WTC11 (cell line): ENCODE data around the gene DIABLO. TPM values are rescaled to one million over a fixed set of nuclear protein-coding genes. Genes with fewer than 3 reads are reported as not detected.

Source experiments
- ATAC-seq: fragments of 200-7000 bp; cut with Tn5 transposase; 2 replicates; pipeline ENCODE4 v1.10.0; 2021; ENCODE audit warnings: mild to moderate bottlenecking, moderate library complexity
- CTCF ChIA-PET: fragments of 300-600 bp; sonication (Branson Sonifier 250); formaldehyde crosslinking; loops from one replicate; lab custom pipeline; 2021; ENCODE audit warnings: antibody characterized with exemption; lab: Charles Lee
- POLR2A ChIA-PET: fragments of 350-600 bp; sonication (Branson Sonifier 250); formaldehyde crosslinking; loops from one replicate; lab custom pipeline; 2021; ENCODE audit warnings: antibody characterized with exemption; lab: Charles Lee
- DNase-seq: peaks from one replicate; pipeline ENCODE4 v3.0.0; 2021; ENCODE audit warnings: low spot score
- H3K27ac Mint-ChIP-seq: 2 replicates; pipeline ENCODE4 v1.8.0; 2021; ENCODE audit warnings: mixed read lengths
- H3K27me3 Mint-ChIP-seq: 2 replicates; pipeline ENCODE4 v1.8.0; 2021; ENCODE audit warnings: low read depth, mild to moderate bottlenecking, moderate library complexity, mixed read lengths
- H3K36me3 Mint-ChIP-seq: 2 replicates; pipeline ENCODE4 v1.8.0; 2021; ENCODE audit warnings: mixed read lengths
- H3K4me1 Mint-ChIP-seq: 2 replicates; pipeline ENCODE4 v1.8.0; 2022; ENCODE audit warnings: mixed read lengths
- H3K4me3 Mint-ChIP-seq: 2 replicates; pipeline ENCODE4 v1.8.0; 2021; ENCODE audit warnings: mild to moderate bottlenecking, moderate library complexity, mixed read lengths
- H3K9me3 Mint-ChIP-seq: 2 replicates; pipeline ENCODE4 v1.8.0; 2021; ENCODE audit warnings: mixed read lengths
- AFF4 ChIP-seq: sonication (generic); formaldehyde crosslinking; IDR thresholded peaks from 2 replicates; pipeline ENCODE4 v1.8.1; 2023; ENCODE audit warnings: mild to moderate bottlenecking, missing genetic modification reagents, borderline replicate concordance
- ATF2 ChIP-seq: sonication (generic); formaldehyde crosslinking; IDR thresholded peaks from 2 replicates; pipeline ENCODE4 v1.8.1; 2022; ENCODE audit warnings: low read depth, missing genetic modification reagents, borderline replicate concordance
- CREB1 ChIP-seq: sonication (generic); formaldehyde crosslinking; IDR thresholded peaks from 2 replicates; pipeline ENCODE4 v1.8.0; 2023; ENCODE audit warnings: mild to moderate bottlenecking, missing genetic modification reagents
- KAT7 ChIP-seq: sonication (generic); formaldehyde crosslinking; IDR thresholded peaks from 2 replicates; pipeline ENCODE4 v1.8.1; 2023; ENCODE audit warnings: missing genetic modification reagents, mild to moderate bottlenecking, borderline replicate concordance
- MYBL2 ChIP-seq: sonication (generic); formaldehyde crosslinking; IDR thresholded peaks from 2 replicates; pipeline ENCODE4 v1.8.1; 2023; ENCODE audit warnings: mild to moderate bottlenecking, moderate library complexity, missing genetic modification reagents
- OVOL2 ChIP-seq: fragments of 250-450 bp; sonication (Bioruptor Pico); IDR thresholded peaks from 2 replicates; pipeline ENCODE4 v1.9.0; 2021; ENCODE audit warnings: mild to moderate bottlenecking, borderline replicate concordance
- PRRX2 ChIP-seq: fragments of 250-450 bp; sonication (Bioruptor Pico); IDR thresholded peaks from 2 replicates; pipeline ENCODE4 v1.8.0; 2021; ENCODE audit warnings: mild to moderate bottlenecking
- RELA ChIP-seq: sonication (generic); formaldehyde crosslinking; IDR thresholded peaks from 2 replicates; pipeline ENCODE4 v1.8.1; 2022; ENCODE audit warnings: missing genetic modification reagents, mild to moderate bottlenecking, borderline replicate concordance
- ZNF232 ChIP-seq: sonication (generic); formaldehyde crosslinking; IDR thresholded peaks from 2 replicates; pipeline ENCODE4 v1.8.0; 2022; ENCODE audit warnings: mild to moderate bottlenecking, missing genetic modification reagents
- ZNF281 ChIP-seq: sonication (generic); formaldehyde crosslinking; IDR thresholded peaks from 2 replicates; pipeline ENCODE4 v1.8.0; 2023; ENCODE audit warnings: mild to moderate bottlenecking, missing genetic modification reagents
- ZNF416 ChIP-seq: fragments of 250-450 bp; sonication (Bioruptor Pico); IDR thresholded peaks from 2 replicates; pipeline ENCODE4 v1.9.0; 2021; ENCODE audit warnings: mild to moderate bottlenecking, inconsistent platforms
- ZNF671 ChIP-seq: fragments of 250-450 bp; sonication (Bioruptor Pico); IDR thresholded peaks from 2 replicates; pipeline ENCODE4 v1.8.0; 2021; ENCODE audit warnings: mild to moderate bottlenecking
- total RNA-seq: library from RNA; stranded (reverse); gene quantifications from 3 replicates; pipeline ENCODE4 v1.2.3, GENCODE V29; 2021
- TF ChIP-seq, protein P1 (sequence below): sonication (generic); formaldehyde crosslinking; IDR thresholded peaks from 2 replicates; pipeline ENCODE4 v1.8.0; 2023; ENCODE audit warnings: missing genetic modification reagents
- TF ChIP-seq, protein P2 (sequence below): fragments of 250-450 bp; sonication (Bioruptor Pico); IDR thresholded peaks from 2 replicates; pipeline ENCODE4 v2.1.2; 2022; ENCODE audit warnings: mild to moderate bottlenecking, moderate library complexity
- TF ChIP-seq, protein P3 (sequence below): fragments of 250-450 bp; sonication (Bioruptor Pico); IDR thresholded peaks from 2 replicates; pipeline ENCODE4 v1.9.0; 2021; ENCODE audit warnings: mild to moderate bottlenecking, borderline replicate concordance
- TF ChIP-seq, protein P4 (sequence below): sonication (generic); formaldehyde crosslinking; IDR thresholded peaks from 2 replicates; pipeline ENCODE4 v1.8.0; 2022; ENCODE audit warnings: mild to moderate bottlenecking, missing genetic modification reagents
- TF ChIP-seq, protein P5 (sequence below): sonication (generic); formaldehyde crosslinking; IDR thresholded peaks from 2 replicates; pipeline ENCODE4 v1.8.1; 2023; ENCODE audit warnings: mild to moderate bottlenecking, missing genetic modification reagents, moderate library complexity

DIABLO gene
- total RNA-seq, 1 experiment from 2014 or later: 61.7 TPM

- no peak for TF ChIP-seq KAT7 (CRISPR knock-in tag)
- TF ChIP-seq, protein P1, sequence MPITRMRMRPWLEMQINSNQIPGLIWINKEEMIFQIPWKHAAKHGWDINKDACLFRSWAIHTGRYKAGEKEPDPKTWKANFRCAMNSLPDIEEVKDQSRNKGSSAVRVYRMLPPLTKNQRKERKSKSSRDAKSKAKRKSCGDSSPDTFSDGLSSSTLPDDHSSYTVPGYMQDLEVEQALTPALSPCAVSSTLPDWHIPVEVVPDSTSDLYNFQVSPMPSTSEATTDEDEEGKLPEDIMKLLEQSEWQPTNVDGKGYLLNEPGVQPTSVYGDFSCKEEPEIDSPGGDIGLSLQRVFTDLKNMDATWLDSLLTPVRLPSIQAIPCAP (CRISPR knock-in tag): no peak
- no peak for TF ChIP-seq ZNF671 (CRISPR knock-in tag)
- TF ChIP-seq, protein P2, sequence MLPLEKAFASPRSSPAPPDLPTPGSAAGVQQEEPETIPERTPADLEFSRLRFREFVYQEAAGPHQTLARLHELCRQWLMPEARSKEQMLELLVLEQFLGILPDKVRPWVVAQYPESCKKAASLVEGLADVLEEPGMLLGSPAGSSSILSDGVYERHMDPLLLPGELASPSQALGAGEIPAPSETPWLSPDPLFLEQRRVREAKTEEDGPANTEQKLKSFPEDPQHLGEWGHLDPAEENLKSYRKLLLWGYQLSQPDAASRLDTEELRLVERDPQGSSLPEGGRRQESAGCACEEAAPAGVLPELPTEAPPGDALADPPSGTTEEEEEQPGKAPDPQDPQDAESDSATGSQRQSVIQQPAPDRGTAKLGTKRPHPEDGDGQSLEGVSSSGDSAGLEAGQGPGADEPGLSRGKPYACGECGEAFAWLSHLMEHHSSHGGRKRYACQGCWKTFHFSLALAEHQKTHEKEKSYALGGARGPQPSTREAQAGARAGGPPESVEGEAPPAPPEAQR: no peak
- TF ChIP-seq CREB1: no peak
Measured at GRCh38 chr12:122227341-122227740, 1.5 kb upstream of the DIABLO start (continued).

DNA sequence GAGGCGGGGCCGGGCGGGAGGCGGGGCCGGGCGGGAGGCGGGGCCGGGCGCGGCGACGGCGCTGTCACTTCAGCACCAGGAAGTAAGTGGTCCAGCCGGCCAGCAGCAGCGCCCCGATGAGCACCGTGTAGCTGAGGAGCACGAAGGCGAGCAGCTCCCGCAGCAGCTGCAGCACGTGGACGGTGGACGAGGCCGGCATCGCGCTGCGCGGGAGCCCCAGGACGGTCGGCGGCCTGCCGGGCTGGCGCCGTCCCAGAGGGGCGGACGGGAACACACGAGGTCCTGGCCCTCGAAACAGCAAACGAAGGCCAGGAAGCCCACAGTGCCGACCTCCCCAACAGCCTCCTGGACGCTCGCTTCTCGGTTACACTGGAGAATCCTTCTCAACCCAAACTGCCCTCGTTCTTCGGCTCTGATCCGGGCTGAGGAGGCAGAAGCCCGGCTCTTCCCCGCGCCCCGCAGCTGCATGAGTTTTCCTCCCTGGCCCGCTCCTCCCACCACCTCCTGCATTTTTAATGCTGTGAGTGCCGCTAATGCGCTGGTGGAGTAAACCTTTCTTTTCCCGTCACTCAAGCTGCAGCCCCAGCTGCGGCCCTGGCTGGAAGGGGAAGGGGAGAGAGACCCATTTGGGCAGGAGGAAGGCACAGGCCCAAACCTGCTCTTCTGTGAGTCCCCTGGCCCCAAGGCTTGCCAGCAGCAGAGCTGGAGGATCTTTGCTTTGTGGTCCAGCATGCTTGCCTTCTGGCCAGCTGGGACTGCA lies 694 bp upstream of the DIABLO start:
- ChIA-PET POLR2A (interaction anchor here (0.8 to 2.0 kb wide), 6 partner anchors 22 to 274 kb away, joined by 4 to 15 read pairs (median 4); partner anchors contain the start of genes B3GNT4 and ZCCHC8), CTCF (interaction anchor here (0.6 to 1.4 kb wide), 5 partner anchors 36 to 529 kb away, joined by 3 to 6 read pairs (median 3); partner anchors contain the start of genes CFAP251 and DENR)
- DNase-seq (no peak), ATAC-seq (peak; percentile 61; the same call in 1 of the 2 replicates)
- Mint-ChIP-seq H3K4me1 (peaks cover 24% of the 10 kb centered on the region), H3K27me3 (no peaks in the 10 kb centered on the region; the same call in 1 of the 2 replicates), H3K9me3 (no peaks in the 10 kb centered on the region), H3K27ac (no peak overlapping the region), H3K4me3 (peak overlapping the region; percentile 60), H3K36me3 (peaks cover 24% of the 10 kb centered on the region)
- TF ChIP-seq ZNF232 (CRISPR knock-in tag) (peak; percentile 97), KAT7 (CRISPR knock-in tag) (peak; percentile 96; the same call in 1 of the 2 replicates), ATF2 (CRISPR knock-in tag) (peak; percentile 94), ZNF281 (CRISPR knock-in tag) (peak; percentile 96), ZNF416 (CRISPR knock-in tag) (peak; percentile 80; the same call in 1 of the 2 replicates), OVOL2 (CRISPR knock-in tag) (no peak), AFF4 (CRISPR knock-in tag) (no peak; the same call in 1 of the 2 replicates), MYBL2 (peak; percentile 97), RELA (CRISPR knock-in tag) (peak; percentile 98), PRRX2 (no peak)
- TF ChIP-seq, protein P3, sequence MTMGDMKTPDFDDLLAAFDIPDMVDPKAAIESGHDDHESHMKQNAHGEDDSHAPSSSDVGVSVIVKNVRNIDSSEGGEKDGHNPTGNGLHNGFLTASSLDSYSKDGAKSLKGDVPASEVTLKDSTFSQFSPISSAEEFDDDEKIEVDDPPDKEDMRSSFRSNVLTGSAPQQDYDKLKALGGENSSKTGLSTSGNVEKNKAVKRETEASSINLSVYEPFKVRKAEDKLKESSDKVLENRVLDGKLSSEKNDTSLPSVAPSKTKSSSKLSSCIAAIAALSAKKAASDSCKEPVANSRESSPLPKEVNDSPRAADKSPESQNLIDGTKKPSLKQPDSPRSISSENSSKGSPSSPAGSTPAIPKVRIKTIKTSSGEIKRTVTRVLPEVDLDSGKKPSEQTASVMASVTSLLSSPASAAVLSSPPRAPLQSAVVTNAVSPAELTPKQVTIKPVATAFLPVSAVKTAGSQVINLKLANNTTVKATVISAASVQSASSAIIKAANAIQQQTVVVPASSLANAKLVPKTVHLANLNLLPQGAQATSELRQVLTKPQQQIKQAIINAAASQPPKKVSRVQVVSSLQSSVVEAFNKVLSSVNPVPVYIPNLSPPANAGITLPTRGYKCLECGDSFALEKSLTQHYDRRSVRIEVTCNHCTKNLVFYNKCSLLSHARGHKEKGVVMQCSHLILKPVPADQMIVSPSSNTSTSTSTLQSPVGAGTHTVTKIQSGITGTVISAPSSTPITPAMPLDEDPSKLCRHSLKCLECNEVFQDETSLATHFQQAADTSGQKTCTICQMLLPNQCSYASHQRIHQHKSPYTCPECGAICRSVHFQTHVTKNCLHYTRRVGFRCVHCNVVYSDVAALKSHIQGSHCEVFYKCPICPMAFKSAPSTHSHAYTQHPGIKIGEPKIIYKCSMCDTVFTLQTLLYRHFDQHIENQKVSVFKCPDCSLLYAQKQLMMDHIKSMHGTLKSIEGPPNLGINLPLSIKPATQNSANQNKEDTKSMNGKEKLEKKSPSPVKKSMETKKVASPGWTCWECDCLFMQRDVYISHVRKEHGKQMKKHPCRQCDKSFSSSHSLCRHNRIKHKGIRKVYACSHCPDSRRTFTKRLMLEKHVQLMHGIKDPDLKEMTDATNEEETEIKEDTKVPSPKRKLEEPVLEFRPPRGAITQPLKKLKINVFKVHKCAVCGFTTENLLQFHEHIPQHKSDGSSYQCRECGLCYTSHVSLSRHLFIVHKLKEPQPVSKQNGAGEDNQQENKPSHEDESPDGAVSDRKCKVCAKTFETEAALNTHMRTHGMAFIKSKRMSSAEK (CRISPR knock-in tag): no peak
- TF ChIP-seq, protein P4, sequence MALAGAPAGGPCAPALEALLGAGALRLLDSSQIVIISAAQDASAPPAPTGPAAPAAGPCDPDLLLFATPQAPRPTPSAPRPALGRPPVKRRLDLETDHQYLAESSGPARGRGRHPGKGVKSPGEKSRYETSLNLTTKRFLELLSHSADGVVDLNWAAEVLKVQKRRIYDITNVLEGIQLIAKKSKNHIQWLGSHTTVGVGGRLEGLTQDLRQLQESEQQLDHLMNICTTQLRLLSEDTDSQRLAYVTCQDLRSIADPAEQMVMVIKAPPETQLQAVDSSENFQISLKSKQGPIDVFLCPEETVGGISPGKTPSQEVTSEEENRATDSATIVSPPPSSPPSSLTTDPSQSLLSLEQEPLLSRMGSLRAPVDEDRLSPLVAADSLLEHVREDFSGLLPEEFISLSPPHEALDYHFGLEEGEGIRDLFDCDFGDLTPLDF (CRISPR knock-in tag): peak; percentile 96
- TF ChIP-seq, protein P5, sequence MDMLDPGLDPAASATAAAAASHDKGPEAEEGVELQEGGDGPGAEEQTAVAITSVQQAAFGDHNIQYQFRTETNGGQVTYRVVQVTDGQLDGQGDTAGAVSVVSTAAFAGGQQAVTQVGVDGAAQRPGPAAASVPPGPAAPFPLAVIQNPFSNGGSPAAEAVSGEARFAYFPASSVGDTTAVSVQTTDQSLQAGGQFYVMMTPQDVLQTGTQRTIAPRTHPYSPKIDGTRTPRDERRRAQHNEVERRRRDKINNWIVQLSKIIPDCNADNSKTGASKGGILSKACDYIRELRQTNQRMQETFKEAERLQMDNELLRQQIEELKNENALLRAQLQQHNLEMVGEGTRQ (CRISPR knock-in tag): no peak; the same call in none of the 2 replicates
